LNCAP (cell line): ENCODE results near the gene EPN1.

Experiments
- TF ChIP-seq, protein P1 (sequence below): fragments of 450-650 bp; IDR thresholded peaks from 2 replicates; pipeline ENCODE4 v1.5.1; 2017; ENCODE audit warnings: mild to moderate bottlenecking

The EPN1 gene

DNA sequence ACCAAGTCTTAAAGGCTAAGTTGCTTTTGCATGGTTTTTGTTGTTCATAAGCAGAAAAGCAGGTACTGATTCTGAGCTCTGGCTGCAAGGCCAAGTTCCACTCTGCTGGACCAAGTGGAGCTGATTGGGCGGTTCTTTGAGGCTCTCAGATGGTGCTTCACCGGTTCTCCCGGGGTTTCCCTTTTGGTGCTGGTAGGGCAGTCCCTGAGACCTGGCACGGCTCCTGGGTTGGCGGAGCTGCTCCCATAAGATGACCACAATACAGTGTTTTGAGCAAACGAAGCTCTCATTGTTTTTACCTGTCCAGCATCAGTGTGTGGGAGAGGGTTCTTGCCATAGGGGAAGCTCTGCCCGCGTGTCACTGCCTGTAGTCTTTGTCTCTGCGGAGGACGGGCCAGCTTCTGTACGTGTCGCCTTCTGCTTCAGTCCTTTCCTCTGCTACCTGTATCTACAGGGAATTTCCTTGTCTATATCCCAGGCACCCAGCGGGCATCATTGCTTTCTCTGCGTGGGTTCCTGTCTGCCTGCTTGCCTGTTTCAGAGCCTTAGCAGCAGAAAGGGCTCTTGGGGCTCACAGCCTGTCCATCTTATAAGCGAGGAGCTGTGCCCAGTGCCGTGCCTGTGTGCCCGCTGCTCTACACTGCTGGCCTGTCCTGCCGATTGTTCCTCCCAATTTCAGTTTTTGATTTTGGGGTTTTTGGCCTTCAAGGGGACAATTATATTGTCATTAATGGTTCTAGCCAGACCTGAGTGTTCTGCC lies 17.9 kb upstream of the EPN1 start:
- TF ChIP-seq, protein P1, sequence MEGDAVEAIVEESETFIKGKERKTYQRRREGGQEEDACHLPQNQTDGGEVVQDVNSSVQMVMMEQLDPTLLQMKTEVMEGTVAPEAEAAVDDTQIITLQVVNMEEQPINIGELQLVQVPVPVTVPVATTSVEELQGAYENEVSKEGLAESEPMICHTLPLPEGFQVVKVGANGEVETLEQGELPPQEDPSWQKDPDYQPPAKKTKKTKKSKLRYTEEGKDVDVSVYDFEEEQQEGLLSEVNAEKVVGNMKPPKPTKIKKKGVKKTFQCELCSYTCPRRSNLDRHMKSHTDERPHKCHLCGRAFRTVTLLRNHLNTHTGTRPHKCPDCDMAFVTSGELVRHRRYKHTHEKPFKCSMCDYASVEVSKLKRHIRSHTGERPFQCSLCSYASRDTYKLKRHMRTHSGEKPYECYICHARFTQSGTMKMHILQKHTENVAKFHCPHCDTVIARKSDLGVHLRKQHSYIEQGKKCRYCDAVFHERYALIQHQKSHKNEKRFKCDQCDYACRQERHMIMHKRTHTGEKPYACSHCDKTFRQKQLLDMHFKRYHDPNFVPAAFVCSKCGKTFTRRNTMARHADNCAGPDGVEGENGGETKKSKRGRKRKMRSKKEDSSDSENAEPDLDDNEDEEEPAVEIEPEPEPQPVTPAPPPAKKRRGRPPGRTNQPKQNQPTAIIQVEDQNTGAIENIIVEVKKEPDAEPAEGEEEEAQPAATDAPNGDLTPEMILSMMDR: no peak

DNA sequence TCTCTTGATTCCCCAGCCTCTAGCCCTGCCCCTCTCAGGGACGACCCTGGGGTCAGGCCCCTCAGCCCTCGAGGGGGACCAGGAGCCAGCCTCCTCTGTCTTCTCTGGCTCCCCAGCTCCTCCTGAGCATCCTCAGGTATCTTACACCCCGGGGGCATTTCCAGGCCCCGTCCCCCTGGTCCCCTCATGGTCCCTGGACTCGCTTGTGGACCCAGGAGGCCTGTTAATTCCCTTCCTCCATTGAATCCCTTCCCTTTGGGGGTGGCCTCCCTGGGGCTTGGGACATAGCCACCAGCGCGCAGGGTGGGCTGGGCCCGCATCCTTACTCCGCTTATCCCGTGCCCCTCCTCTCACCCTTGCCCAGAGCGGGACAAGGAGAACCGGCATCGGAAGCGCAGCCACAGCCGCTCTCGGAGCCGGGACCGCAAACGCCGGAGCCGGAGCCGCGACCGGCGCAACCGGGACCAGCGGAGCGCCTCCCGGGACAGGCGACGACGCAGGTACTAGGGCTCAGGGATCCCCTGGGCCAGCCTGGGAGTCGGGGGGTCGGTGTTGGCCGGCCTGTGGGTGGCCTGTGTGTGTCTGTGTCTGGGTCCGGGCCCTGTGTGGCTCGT lies 16.1 kb upstream of the EPN1 start:
- TF ChIP-seq, protein P1: no peak

DNA sequence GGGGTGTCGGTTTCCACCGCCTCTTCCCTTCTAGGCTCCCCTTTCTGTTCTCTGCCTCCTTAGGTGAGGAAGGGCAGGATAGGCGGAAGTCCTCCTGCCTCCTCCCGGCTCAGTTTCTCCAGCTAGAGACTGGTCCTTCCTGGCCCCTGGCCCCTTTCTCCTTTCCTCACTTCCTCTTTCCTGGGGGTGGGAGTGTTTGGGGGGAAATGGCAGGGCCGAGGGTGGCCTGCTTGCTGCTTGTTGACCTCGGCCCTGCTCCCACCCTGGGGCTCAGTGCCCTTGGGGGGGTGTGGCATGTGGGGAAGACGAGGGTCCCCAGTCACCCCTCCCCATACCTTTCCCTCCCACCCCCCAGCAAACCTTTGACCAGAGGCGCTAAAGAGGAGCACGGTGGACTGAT lies 15.2 kb upstream of the EPN1 start:
- TF ChIP-seq, protein P1: no peak

DNA sequence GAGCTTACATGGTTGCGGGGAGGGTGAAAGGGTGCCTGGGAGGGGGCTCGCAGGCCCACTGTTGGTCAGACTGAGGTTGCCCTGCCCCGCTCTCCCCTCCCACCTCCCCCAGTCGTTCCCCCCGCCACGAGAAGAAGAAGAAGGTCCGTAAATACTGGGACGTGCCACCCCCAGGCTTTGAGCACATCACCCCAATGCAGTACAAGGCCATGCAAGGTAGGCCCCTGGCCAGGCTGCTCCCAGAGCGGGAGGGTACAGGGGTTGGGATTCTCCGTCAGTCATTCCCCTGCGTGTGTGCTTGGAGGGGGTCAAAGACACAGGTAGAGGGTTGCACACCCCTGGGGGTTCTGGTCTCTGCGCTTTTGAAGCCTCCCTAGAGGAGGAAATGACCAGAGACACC lies 14.6 kb upstream of the EPN1 start:
- TF ChIP-seq, protein P1: no peak

DNA sequence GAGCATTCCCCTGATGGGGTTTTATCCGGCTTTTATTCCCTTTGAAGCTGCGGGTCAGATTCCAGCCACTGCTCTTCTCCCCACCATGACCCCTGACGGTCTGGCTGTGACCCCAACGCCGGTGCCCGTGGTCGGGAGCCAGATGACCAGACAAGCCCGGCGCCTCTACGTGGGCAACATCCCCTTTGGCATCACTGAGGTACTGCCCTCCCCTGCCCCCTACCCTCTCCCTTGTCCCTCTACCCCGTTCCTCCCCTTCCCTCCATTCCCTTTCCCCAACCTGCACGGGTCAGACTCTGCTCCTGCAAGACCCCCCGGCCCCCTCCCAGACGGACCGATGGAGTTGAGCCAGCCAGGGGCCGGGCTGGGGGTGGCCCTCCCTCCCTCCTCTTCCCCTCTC lies 14.0 kb upstream of the EPN1 start:
- TF ChIP-seq, protein P1: no peak

DNA sequence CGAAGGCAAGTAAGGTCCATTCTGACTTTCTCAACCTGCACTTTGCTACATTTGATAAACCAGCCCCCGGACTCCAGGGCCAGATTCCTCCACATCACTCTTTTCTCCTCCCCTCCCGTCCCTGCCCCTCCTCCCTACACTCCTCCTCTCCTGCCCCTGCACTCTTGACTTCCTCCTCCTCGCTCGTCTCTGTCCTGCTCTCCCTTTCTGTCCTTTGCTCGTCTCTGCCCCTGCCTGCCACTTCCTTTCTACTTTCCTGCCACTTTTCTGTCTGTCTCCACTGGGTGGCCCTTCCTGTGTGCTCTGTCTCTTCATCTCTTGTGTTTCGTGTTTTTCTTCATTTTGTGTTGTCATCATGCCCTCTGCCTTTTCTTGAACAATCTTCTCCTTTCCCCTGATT lies 13.2 kb upstream of the EPN1 start:
- TF ChIP-seq, protein P1: no peak

DNA sequence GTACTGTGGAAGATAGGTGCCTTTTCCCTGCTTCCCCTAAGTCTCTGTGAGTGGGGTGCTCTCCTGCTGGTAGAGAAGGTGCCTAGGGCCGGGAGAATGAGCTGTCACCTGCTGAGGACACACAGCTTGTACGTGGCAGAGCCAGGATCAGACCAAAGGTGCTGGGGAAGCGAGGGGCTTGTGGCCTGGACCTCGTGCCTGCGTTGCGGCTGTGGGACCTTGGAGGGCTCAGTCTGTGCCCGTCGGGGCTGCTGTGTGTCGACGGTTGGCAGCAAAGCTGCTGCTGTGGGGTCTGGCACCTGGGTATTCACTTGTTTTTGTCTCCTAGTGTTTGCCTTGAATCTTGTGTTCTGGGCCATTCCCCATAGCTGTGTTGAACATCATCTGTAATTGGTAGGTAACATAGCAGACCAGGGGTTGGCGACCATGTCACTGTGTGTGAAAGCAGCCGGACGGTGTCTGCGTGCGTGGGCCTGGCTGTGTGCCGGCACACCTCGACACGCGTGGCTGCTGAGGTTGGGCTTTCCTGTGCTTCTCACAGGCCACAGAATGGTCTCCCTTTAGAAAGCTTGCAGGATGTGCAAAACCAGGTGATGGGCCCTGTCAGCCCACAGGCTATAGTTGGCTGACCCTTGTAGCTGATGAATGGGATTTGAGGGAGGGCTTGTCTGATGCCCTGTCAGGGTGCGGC lies 11.0 kb upstream of the EPN1 start:
- TF ChIP-seq, protein P1: no peak
